Measurements from ENCODE around the gene ZGRF1.

DNA sequence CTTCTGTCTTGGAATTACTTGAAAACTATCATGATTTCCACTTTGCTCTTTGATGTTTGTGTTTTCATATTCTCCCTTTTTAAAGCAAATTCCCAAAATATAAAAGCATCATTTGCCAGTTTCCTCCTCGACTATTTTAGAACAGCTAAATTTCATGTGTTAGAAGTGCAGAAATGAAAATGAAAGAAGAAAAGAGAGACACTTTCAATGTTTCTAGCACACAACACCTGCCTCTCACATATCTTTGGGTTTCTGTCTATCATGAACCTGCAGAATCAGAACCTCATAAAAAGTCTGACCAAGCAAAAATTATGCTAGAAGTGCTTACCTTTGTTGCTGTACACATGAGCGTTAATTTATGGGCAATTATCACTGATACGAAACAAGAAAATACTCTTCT is 118.8 kb downstream of the ZGRF1 start:
- no peak for TF ChIP-seq POLR2AphosphoS5 (IDR thresholded peaks at IDR 0.05; ENCODE audit: low read depth, low read length)
- TF ChIP-seq POLR2A (IDR thresholded peaks at IDR 0.05; ENCODE audit: borderline replicate concordance, extremely low read depth, insufficient read depth, insufficient read length) = no peak

Measured in HCT116 (cell line).